ENCODE data around the gene CCIN.
A peak's percentile ranks its signal among the peaks of the same experiment; 100 is the strongest.
"Not testable (repeated sequence)": the region's sequence is repeated elsewhere in the genome, so short reads cannot be mapped to it uniquely, and the experiment has no call there.

Gene CCIN

DNA sequence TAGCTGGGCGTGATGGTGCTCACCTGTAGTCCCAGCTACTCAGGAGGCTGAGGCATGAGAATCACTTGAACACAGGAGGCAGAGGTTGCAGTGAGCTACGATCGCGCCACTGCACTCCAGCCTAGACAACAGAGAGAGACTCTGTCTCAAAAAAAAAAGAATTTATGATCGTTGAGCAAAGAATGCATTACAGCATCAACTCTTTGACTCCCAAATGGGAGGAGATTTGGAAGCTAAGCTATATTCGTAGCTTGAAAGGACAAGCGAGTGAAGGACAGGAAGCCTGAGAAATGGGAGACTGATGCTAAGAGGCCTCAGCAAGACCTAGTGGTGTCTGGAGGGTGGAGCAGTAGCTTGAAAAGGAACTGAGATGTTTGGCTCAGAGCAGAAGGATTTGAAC is 10.3 kb upstream of the CCIN start:
- no peak for DNase-seq (ENCODE audit: low read depth)
- TF ChIP-seq, protein P1, sequence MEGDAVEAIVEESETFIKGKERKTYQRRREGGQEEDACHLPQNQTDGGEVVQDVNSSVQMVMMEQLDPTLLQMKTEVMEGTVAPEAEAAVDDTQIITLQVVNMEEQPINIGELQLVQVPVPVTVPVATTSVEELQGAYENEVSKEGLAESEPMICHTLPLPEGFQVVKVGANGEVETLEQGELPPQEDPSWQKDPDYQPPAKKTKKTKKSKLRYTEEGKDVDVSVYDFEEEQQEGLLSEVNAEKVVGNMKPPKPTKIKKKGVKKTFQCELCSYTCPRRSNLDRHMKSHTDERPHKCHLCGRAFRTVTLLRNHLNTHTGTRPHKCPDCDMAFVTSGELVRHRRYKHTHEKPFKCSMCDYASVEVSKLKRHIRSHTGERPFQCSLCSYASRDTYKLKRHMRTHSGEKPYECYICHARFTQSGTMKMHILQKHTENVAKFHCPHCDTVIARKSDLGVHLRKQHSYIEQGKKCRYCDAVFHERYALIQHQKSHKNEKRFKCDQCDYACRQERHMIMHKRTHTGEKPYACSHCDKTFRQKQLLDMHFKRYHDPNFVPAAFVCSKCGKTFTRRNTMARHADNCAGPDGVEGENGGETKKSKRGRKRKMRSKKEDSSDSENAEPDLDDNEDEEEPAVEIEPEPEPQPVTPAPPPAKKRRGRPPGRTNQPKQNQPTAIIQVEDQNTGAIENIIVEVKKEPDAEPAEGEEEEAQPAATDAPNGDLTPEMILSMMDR (conservative IDR thresholded peaks at IDR 0.05; ENCODE audit: low read depth, low read length): no peak
- no peak overlapping the region for H3K4me3 ChIP-seq (ENCODE audit: low read length)

DNA sequence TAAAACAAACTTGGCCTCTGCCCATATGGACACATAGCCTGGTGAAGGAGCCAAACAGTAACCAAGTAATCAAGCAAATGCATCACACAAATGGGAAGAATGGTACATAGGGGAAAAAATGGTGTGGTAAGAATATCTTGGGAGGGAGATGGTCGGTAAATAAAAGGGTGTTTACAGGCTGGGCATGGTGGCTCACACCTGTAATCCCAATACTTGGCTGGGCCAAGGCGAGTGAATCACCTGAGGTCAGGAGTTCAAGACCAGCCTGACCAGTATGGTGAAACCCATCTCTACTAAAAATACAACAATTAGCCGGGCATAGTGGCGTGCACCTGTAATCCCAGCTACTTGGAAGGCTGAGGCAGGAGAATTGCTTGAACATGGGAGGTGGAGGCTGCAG is 9.7 kb upstream of the CCIN start:
- not testable (repeated sequence) for DNase-seq (ENCODE audit: low read depth); H3K4me3 ChIP-seq (ENCODE audit: low read length)

DNA sequence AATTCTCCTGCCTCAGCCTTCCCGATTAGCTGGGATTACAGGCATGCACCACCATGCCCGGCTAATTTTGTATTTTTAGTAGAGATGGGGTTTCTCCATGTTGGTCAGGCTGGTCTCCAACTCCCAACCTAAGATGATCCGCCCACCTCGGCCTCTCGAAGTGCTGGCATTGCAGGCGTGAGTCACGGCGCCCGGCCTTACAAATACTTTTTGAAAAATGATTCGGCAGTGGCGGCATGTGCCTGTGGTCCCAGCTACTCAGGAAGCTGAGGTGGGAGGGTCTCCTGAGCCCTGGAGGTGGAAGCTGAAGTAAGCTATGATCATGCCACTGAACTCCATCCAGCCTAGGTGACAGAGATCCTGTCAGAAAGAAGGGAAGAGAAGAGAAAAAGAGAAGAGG is 9.1 kb upstream of the CCIN start:
- DNase-seq (ENCODE audit: low read depth): not testable (repeated sequence)

DNA sequence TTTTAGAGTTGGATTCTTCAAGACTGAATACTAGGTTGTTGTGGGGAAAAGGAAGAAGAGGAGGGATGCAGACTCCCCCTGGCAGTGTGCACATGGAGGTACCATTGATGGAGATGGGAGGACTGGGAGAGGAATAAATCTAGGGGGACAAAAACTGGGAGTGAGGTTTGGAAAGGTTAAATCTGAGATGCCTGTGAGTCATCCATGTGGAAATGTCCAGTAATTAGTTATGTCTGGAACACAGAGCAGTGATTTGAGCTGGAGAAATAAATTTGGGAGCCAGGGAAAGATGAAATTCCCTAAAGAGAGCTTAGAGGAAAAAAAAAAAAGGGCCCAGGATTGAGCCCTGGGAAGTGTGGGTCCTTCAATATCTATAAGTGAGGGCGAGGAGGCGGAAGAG is 8.0 kb upstream of the CCIN start:
- TF ChIP-seq, protein P1 (conservative IDR thresholded peaks at IDR 0.05; ENCODE audit: low read depth, low read length): no peak
- no peak overlapping the region for H3K4me3 ChIP-seq (ENCODE audit: low read length)
- no peak for DNase-seq (ENCODE audit: low read depth)

More for the DNA sequence above, 9.1 kb upstream of the CCIN start:
- H3K4me3 ChIP-seq (ENCODE audit: low read length): not testable (repeated sequence)

DNA sequence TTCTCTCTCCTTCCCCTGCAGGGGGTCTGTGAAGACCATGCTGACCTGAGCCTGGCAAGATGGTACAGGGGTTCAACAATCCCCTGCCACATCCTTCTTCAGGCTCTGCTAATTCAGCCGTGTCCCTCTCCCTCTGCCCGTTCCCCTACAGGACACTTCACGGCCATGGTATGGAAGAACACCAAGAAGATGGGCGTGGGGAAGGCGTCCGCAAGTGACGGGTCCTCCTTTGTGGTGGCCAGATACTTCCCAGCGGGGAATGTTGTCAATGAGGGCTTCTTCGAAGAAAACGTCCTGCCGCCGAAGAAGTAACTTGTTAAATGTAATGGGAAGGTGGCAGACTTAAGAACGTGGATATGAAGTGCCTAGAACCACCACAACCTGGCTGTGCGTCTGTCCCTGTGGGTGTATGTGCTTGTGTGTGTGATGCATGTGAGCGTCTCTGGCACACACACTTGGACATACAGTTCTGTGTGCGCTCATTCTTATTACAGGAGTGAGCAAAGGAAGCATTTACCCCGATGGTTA is 6.9 kb upstream of the CCIN start:
- no peak overlapping the region for H3K4me3 ChIP-seq (ENCODE audit: low read length)
- TF ChIP-seq, protein P1 (conservative IDR thresholded peaks at IDR 0.05; ENCODE audit: low read depth, low read length): no peak
- no peak for DNase-seq (ENCODE audit: low read depth)

DNA sequence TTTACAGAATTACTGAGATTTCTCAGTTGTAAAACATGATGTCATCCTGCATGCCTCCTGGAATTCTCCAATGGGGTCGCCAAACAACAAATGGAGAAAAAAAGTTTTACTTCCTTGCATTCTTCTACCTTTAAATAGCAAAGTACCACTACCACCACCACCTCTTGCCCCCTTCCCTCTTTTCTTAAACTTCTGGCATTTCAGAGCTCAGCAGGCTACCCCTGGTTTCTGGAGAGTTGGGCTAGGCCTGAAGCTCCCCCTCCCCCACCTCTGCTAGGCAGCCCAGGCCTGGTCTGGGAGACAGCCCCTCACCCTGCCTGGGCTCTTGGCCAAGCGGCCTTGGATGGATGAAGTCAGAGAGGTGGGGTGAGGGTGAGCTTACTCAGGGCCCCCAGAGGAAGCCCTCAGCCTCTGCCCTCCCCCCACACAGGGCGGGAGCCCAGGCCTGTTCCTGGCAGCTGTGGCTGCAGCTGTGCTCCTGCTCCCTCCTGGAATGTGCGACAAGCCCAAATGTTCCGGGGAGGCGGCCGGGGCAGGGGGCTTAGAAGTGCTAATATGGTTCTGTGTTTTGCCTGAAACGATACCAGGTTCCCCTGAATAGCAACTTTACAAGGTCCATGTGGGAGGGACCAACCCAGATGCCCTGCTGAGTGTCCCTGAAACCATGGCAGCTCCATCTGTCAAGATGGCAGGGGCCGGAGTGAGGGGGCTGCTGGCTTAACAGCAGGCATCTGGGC is 6.0 kb upstream of the CCIN start:
- DNase-seq (ENCODE audit: low read depth): peak; percentile 60
- no peak overlapping the region for H3K4me3 ChIP-seq (ENCODE audit: low read length)
- TF ChIP-seq, protein P1 (conservative IDR thresholded peaks at IDR 0.05; ENCODE audit: low read depth, low read length): no peak

DNA sequence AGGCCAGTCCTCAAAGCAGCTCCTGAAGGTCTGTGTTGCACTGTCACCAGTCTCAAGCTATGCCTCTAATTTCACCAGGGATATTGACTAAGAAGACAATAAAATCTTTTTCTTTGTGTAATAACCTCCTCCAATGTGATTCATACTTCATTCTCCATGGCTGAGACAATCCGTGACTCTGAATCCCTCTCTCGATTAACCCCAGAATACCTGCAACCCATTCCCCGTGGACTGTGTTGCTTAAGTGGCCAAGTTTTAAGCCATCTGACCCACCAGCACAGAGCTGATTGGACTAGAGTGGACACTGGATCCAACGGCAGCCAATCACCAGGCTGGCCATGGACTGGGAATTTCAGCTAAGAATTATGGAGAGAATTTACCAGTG is 5.4 kb upstream of the CCIN start:
- no peak overlapping the region for H3K4me3 ChIP-seq (ENCODE audit: low read length)
- TF ChIP-seq, protein P1 (conservative IDR thresholded peaks at IDR 0.05; ENCODE audit: low read depth, low read length): no peak
- no peak for DNase-seq (ENCODE audit: low read depth)

DNA sequence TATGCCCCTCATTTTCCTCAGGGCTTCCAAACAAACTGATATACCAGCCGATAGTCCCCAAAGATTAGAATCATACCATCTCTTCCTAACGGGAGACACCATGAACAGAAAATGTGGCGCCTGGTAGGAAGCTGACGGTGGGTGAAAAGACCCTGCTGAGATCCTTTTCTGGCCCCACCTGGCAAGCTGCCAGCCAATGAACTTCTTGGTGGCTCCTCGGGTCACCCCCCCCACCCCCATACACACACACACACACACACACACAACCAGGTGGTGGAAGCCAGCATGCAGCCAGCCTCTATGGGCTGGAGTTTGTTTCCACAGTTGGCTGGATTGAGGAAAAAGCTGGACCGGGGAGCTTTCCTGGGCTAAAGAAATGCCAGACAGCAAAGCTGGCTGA is 4.8 kb upstream of the CCIN start:
- no peak for DNase-seq (ENCODE audit: low read depth)
- TF ChIP-seq, protein P1 (conservative IDR thresholded peaks at IDR 0.05; ENCODE audit: low read depth, low read length): no peak
- no peak overlapping the region for H3K4me3 ChIP-seq (ENCODE audit: low read length)

Measured in retinal pigment epithelial cell (primary cell).